IPS-18a (cell line): ENCODE data around the gene TRMT112.
"Not testable (repeated sequence)": the region's sequence is repeated elsewhere in the genome, so short reads cannot be mapped to it uniquely, and the experiment has no call there.

Source experiments
- H3K27ac ChIP-seq: one replicate; pipeline ENCODE4 v1.5.1; 2013; ENCODE audit warnings: low read length
- H3K27me3 ChIP-seq: one replicate; pipeline ENCODE4 v1.6.1; 2013; ENCODE audit warnings: mild to moderate bottlenecking, low read length; ENCODE audit not compliant: control insufficient read depth, insufficient read depth
- H3K36me3 ChIP-seq: one replicate; pipeline ENCODE4 v1.6.1; 2013; ENCODE audit warnings: low read depth, low read length; ENCODE audit not compliant: control insufficient read depth
- H3K4me1 ChIP-seq: one replicate; pipeline ENCODE4 v1.6.1; 2013; ENCODE audit warnings: low read depth, low read length; ENCODE audit not compliant: control insufficient read depth
- H3K4me3 ChIP-seq: one replicate; pipeline ENCODE4 v1.5.1; 2013; ENCODE audit warnings: low read length
- H3K9ac ChIP-seq: one replicate; pipeline ENCODE4 v1.6.1; 2013; ENCODE audit warnings: mild to moderate bottlenecking, low read length, moderate library complexity
- H3K9me3 ChIP-seq: one replicate; pipeline ENCODE4 v1.6.1; 2013; ENCODE audit warnings: low read depth, low read length; ENCODE audit not compliant: control insufficient read depth

Gene TRMT112

GRCh38 chr11:64337538-64338249, 20.3 kb upstream of the TRMT112 start:
- no peak overlapping the region for H3K27ac ChIP-seq
- peaks cover 12% of the 10 kb centered on the region for H3K4me1 ChIP-seq

GRCh38 chr11:64334764-64335735, 17.7 kb upstream of the TRMT112 start:
- Histone ChIP-seq H3K36me3 (no peaks in the 10 kb centered on the region), H3K4me1 (no peaks in the 10 kb centered on the region), H3K27ac (no peak overlapping the region), H3K27me3 (no peaks in the 10 kb centered on the region), H3K9ac (no peak overlapping the region), H3K4me3 (no peak overlapping the region), H3K9me3 (no peaks in the 10 kb centered on the region)

More at GRCh38 chr11:64337538-64338249, 20.3 kb upstream of the TRMT112 start:
- Histone ChIP-seq H3K36me3 (no peaks in the 10 kb centered on the region), H3K9ac (no peak overlapping the region), H3K9me3 (no peaks in the 10 kb centered on the region), H3K27me3 (peaks cover 12% of the 10 kb centered on the region), H3K4me3 (no peak overlapping the region)

- no peaks in the 10 kb centered on the region for H3K36me3 ChIP-seq
- H3K27ac ChIP-seq: no peak overlapping the region
- no peaks in the 10 kb centered on the region for H3K9me3 ChIP-seq
- no peak overlapping the region for H3K9ac ChIP-seq
- no peaks in the 10 kb centered on the region for H3K4me1 ChIP-seq
- no peak overlapping the region for H3K4me3 ChIP-seq
- no peaks in the 10 kb centered on the region for H3K27me3 ChIP-seq
Observed at GRCh38 chr11:64333556-64333955, 16.2 kb upstream of the TRMT112 start.

GRCh38 chr11:64331569-64332371, 14.4 kb upstream of the TRMT112 start:
- no peaks in the 10 kb centered on the region for H3K4me1 ChIP-seq
- no peaks in the 10 kb centered on the region for H3K9me3 ChIP-seq
- H3K9ac ChIP-seq: no peak overlapping the region
- no peaks in the 10 kb centered on the region for H3K36me3 ChIP-seq
- no peak overlapping the region for H3K4me3 ChIP-seq
- no peak overlapping the region for H3K27ac ChIP-seq
- no peaks in the 10 kb centered on the region for H3K27me3 ChIP-seq

GRCh38 chr11:64330888-64331287, 13.5 kb upstream of the TRMT112 start:
- H3K9me3 ChIP-seq: no peaks in the 10 kb centered on the region
- no peak overlapping the region for H3K9ac ChIP-seq
- H3K27ac ChIP-seq: no peak overlapping the region

GRCh38 chr11:64327993-64328392, 10.6 kb upstream of the TRMT112 start:
- Histone ChIP-seq H3K9me3 (no peaks in the 10 kb centered on the region), H3K4me3 (no peak overlapping the region), H3K4me1 (no peaks in the 10 kb centered on the region), H3K36me3 (no peaks in the 10 kb centered on the region), H3K27ac (no peak overlapping the region), H3K9ac (no peak overlapping the region), H3K27me3 (no peaks in the 10 kb centered on the region)

More at GRCh38 chr11:64330888-64331287, 13.5 kb upstream of the TRMT112 start:
- Histone ChIP-seq H3K4me3 (no peak overlapping the region), H3K4me1 (no peaks in the 10 kb centered on the region), H3K36me3 (no peaks in the 10 kb centered on the region), H3K27me3 (no peaks in the 10 kb centered on the region)

- no peak overlapping the region for H3K9ac ChIP-seq
- H3K4me3 ChIP-seq: no peak overlapping the region
- H3K27me3 ChIP-seq: no peaks in the 10 kb centered on the region
- no peak overlapping the region for H3K27ac ChIP-seq
- H3K9me3 ChIP-seq: no peaks in the 10 kb centered on the region
- no peaks in the 10 kb centered on the region for H3K4me1 ChIP-seq
- H3K36me3 ChIP-seq: no peaks in the 10 kb centered on the region
Observed at GRCh38 chr11:64327375-64327774, 10.0 kb upstream of the TRMT112 start.

GRCh38 chr11:64324692-64325469, 7.5 kb upstream of the TRMT112 start:
- Histone ChIP-seq H3K4me1 (no peaks in the 10 kb centered on the region), H3K9ac (no peak overlapping the region), H3K27me3 (no peaks in the 10 kb centered on the region), H3K36me3 (peaks cover 11% of the 10 kb centered on the region), H3K9me3 (no peaks in the 10 kb centered on the region), H3K27ac (no peak overlapping the region), H3K4me3 (no peak overlapping the region)

- H3K9me3 ChIP-seq, H3K27ac ChIP-seq, H3K27me3 ChIP-seq, H3K4me1 ChIP-seq, H3K9ac ChIP-seq, H3K4me3 ChIP-seq: not testable (repeated sequence)
- H3K36me3 ChIP-seq: peaks cover 11% of the 10 kb centered on the region
Observed at GRCh38 chr11:64323984-64324383, 6.6 kb upstream of the TRMT112 start.

GRCh38 chr11:64323373-64323772, 6.0 kb upstream of the TRMT112 start:
- Histone ChIP-seq H3K27ac (no peak overlapping the region), H3K9me3 (no peaks in the 10 kb centered on the region), H3K27me3 (no peaks in the 10 kb centered on the region), H3K4me3 (no peak overlapping the region), H3K36me3 (peaks cover 11% of the 10 kb centered on the region), H3K4me1 (peaks cover 6% of the 10 kb centered on the region), H3K9ac (no peak overlapping the region)

- Histone ChIP-seq H3K4me3 (no peak overlapping the region), H3K9ac (no peak overlapping the region), H3K27ac (no peak overlapping the region), H3K36me3 (peaks cover 11% of the 10 kb centered on the region), H3K27me3 (no peaks in the 10 kb centered on the region), H3K9me3 (no peaks in the 10 kb centered on the region), H3K4me1 (peaks cover 6% of the 10 kb centered on the region)
Observed at GRCh38 chr11:64322925-64323260, 5.5 kb upstream of the TRMT112 start.
